Globus pallidus (tissue), 1 donor: ENCODE data around the gene CHST7.

Source experiments
- DNase-seq: peaks from one replicate; pipeline ENCODE4 v3.0.0-alpha.2; 2015; ENCODE audit warnings: low spot score

Gene CHST7

GRCh38 chrX:46573892-46574773 is 568 bp downstream of the CHST7 start:
- no peak for DNase-seq

- no peak for DNase-seq
These were observed 1.3 kb downstream of the CHST7 start for GRCh38 chrX:46574774-46575381.

DNA sequence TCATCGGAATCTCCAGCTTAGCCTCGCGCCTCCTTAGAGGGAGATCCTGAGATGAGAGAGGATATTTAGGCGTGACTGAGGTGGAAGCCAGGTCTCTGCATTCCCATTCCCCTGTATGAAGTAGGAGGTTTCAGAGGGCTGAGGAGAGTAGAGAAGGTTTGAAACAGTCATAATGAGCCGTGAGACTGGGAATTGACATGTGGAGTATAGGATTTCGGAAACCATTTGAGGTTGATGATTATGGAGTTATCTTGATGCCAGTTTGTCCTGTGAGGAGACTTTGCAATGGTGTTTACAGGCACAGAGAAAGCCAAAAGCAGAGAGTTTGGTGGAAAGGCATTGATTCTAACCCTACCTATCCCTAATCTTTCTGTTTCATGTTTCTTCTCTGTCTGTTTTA is 2.0 kb downstream of the CHST7 start:
- no peak for DNase-seq

GRCh38 chrX:46575991-46576392 is 2.4 kb downstream of the CHST7 start:
- no peak for DNase-seq

GRCh38 chrX:46576458-46576857 is 2.9 kb downstream of the CHST7 start:
- DNase-seq: no peak

- DNase-seq: no peak
These were observed 3.8 kb downstream of the CHST7 start for GRCh38 chrX:46577221-46578005.

- DNase-seq: no peak
These were observed 5.7 kb downstream of the CHST7 start for GRCh38 chrX:46579250-46579649.

GRCh38 chrX:46580613-46581012 is 7.0 kb downstream of the CHST7 start:
- DNase-seq: no peak

DNA sequence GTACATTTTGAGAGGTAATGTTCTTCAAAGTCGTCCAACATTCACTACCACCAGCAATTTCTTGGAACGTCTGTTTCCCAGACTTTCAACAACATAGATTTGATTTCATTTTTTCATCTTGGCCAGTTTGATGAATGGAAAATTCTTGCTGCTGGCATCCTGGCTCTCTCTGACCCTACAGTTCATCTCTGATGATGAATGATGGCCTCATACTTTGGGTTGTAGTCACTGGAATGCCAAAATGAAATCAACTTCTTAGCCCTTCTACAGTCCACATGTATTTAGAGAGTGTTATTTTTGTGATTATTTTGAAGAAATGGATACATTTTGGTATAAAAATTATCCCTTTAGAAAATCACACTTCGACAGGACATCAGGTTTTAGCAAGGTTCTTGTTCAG is 8.8 kb downstream of the CHST7 start:
- DNase-seq: no peak

DNA sequence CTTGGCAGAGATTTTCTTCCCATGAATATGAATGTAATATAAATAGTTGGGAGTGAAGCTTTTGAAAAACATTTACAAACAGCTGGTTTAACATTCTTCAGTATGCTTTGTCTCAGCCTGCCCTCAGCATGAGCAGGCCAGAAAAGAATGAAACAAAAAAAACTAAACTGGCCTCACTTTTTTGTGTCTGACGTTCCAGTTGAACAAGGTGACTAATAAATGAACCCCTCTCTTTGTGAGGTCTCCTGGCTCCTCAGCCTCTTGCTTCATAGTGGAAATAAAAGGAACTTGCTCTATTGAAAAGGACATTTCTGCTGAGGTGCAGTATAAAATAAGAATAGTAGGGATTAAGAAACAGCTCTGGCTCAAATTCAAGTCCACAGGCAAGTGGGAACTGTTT is 9.4 kb downstream of the CHST7 start:
- DNase-seq: peak; percentile 43

DNA sequence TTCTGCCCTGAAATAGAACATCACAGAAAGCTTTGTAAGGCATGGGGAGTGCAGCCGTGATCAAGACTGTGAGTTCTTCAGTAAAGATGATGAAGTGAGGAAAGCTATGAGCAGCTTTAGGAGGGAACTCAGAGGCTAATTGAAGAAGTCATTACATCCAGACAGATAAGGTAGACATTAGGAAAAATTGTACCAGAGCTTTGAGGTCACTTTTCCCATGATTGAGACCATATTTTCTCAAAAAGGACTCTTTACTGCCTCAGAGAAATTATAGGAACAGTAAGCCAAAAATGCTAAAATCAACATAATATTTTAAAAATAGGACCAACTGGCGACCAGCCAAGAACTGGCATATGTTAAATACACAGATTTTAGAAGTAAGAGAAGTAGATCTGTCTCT is 11.2 kb downstream of the CHST7 start:
- no peak for DNase-seq

GRCh38 chrX:46587158-46587557 is 13.6 kb downstream of the CHST7 start:
- DNase-seq: no peak

GRCh38 chrX:46587753-46588171 is 14.2 kb downstream of the CHST7 start:
- no peak for DNase-seq

- no peak for DNase-seq
These were observed 14.7 kb downstream of the CHST7 start for GRCh38 chrX:46588263-46588662.

DNA sequence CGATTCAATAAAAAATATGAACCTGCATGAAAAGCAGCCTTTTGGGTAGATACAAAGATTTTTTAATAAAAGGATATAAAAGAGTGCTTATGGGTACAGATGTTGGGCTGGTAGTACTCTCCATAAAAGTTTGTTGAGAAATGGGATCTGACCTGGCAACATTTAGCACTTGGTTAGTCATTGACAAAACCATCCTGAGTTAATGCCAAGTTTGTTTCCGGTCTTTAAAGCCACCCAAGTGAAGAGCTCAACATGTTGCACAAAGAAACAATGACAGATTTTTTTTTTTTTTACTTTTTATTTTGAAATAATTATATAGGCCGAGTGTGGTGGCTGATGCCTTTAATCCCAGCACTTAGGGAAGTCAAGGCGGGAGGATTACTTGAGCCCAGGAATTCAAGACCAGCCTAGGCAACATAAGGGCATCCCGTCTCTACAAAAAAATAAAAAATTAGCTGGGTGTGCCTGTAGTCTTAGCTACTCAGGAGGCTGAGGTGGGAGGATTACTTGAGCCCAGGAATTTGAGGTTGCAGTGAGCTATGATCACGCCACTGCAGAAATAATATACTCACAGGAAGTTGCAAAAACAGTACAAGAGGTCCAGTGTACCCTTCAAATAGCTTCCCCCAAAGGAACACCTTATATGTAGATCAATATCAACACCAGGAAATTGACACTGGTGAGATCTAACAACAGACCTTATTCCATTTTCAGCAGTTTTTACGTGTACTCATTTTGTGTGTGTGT is 16.6 kb downstream of the CHST7 start:
- no peak for DNase-seq

DNA sequence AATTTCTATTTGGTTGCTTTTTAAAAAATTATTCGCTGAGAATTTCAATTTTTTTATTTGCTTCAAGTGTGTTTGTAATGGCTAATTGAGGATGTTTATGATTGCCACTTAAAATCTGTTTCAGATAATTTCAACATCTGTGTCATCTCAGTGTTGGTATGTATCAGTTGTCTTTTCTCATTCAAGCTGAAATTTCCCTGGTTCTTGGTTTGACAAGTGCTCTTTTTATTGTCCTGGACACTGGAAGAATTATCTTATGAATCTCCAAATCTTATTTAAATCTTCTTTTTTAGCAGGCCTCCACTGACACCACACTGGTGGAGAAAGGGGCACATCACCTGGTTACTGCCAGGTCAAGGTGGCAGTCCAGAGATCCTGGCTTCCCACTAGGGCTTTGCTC is 21.5 kb downstream of the CHST7 start:
- DNase-seq: no peak

DNA sequence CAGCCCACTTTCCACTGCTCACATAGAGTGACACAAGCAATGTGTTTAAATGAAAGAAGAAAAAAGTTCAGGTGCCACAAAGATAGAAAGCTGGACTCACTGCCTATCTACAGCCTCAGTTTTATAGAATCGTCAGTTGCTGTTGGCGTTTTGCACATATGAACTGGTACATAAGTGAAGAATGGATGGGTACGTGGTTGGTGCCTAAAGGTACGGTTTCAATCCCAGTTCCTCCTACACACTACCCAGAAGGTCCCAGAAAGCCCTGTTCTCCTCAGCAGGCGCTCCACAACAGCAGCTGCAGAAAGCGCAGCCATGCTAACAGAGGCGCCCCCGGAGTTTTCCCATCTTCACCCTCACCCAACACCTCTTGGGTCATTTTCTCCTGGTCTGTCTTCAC is 23.6 kb downstream of the CHST7 start:
- no peak for DNase-seq

- DNase-seq: no peak
These were observed 24.2 kb downstream of the CHST7 start for GRCh38 chrX:46597771-46598170.

GRCh38 chrX:46599051-46599560 is 25.5 kb downstream of the CHST7 start:
- DNase-seq: no peak

DNA sequence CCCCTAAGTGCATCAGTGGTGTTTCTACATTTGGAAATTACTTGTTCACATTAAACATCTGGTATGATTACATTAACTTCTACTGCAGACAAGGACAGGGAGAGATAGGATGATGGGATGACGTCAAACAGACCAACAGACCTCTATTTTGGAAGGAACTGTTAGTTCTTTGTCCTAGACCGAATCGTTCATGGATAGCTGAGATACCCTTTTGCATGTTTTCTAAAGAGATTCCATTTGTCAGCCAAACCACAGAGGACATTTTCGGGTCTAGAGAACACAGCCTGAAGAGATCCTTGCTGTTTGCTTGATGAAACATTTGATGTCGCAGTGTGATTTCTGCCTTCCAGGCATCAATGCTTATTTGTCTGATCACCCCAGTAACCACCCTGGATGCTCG is 27.7 kb downstream of the CHST7 start:
- no peak for DNase-seq

- DNase-seq: no peak
These were observed 29.0 kb downstream of the CHST7 start for GRCh38 chrX:46602468-46603102.
